OCI-LY7 (cell line): ENCODE measurements around the gene LRP8. TPM values are rescaled to one million over a fixed set of nuclear protein-coding genes. Genes with fewer than 3 reads are reported as not detected.

Experiments used
- BruUV-seq: library from RNA; stranded (reverse); fragments of 400-500 nt; replicated peaks from 2 replicates; lab custom pipeline; 2021; lab: Mats Ljungman, UMichigan
- CTCF ChIA-PET: fragments of 300-600 bp; sonication (Branson Sonifier 250); formaldehyde crosslinking; loops from one replicate; lab custom pipeline; 2022; ENCODE audit warnings: antibody characterized with exemption; ENCODE audit not compliant: unreplicated experiment; lab: Charles Lee
- POLR2A ChIA-PET: fragments of 300-600 bp; sonication (Branson Sonifier 250); formaldehyde crosslinking; loops from one replicate; lab custom pipeline; 2022; ENCODE audit warnings: antibody characterized with exemption; lab: Charles Lee
- DNase-seq: peaks from one replicate; pipeline ENCODE4 v3.0.0-alpha.2; 2015; ENCODE audit warnings: low spot score
- H2AFZ ChIP-seq: fragments of 200-600 bp; sonication (generic), shearing (Covaris generic); 2 replicates; pipeline ENCODE4 v1.6.1; 2014; ENCODE audit warnings: mild to moderate bottlenecking, antibody characterized with exemption, low read length, moderate library complexity
- H3K27ac ChIP-seq: fragments of 200-600 bp; sonication (generic); 2 replicates; pipeline ENCODE4 v1.5.1; 2014; ENCODE audit warnings: mixed run types, low read depth, mild to moderate bottlenecking, moderate library complexity, low read length, inconsistent platforms; ENCODE audit not compliant: poor library complexity, severe bottlenecking
- H3K36me3 ChIP-seq: fragments of 200-600 bp; sonication (generic); 2 replicates; pipeline ENCODE4 v1.6.1; 2014; ENCODE audit warnings: mild to moderate bottlenecking, antibody characterized with exemption, low read length, moderate library complexity, mixed read lengths; ENCODE audit not compliant: insufficient read depth
- H3K4me1 ChIP-seq: fragments of 200-600 bp; sonication (generic); 2 replicates; pipeline ENCODE4 v1.5.1; 2014; ENCODE audit warnings: mild to moderate bottlenecking, low read length; ENCODE audit not compliant: insufficient read depth, poor library complexity, severe bottlenecking
- H3K4me2 ChIP-seq: fragments of 200-600 bp; sonication (generic); 2 replicates; pipeline ENCODE4 v1.6.1; 2014; ENCODE audit warnings: mild to moderate bottlenecking, low read length
- H3K4me3 ChIP-seq: fragments of 200-600 bp; sonication (generic); 2 replicates; pipeline ENCODE4 v1.5.1; 2014; ENCODE audit warnings: mild to moderate bottlenecking, low read depth, low read length; ENCODE audit not compliant: poor library complexity, severe bottlenecking
- H3K79me2 ChIP-seq: fragments of 200-600 bp; sonication (generic); 2 replicates; pipeline ENCODE4 v1.6.1; 2016; ENCODE audit warnings: low read depth, mild to moderate bottlenecking, low read length, moderate library complexity, mixed read lengths; ENCODE audit not compliant: insufficient read depth
- H3K9me2 ChIP-seq: fragments of 200-600 bp; sonication (generic); 2 replicates; pipeline ENCODE4 v1.6.1; 2016; ENCODE audit warnings: mild to moderate bottlenecking, low read length, mixed read lengths; ENCODE audit not compliant: insufficient read depth
- H3K9me3 ChIP-seq: fragments of 200-600 bp; sonication (generic); 2 replicates; pipeline ENCODE4 v1.6.1; 2014; ENCODE audit warnings: mild to moderate bottlenecking, mixed run types, low read length, mixed read lengths
- H4K20me1 ChIP-seq: fragments of 200-600 bp; sonication (generic); 2 replicates; pipeline ENCODE4 v1.6.1; 2014; ENCODE audit warnings: mild to moderate bottlenecking, antibody characterized with exemption, low read length, moderate library complexity, mixed read lengths; ENCODE audit not compliant: insufficient read depth
- CTCF ChIP-seq: fragments of 200-600 bp; sonication (generic); conservative IDR thresholded peaks from 2 replicates; pipeline ENCODE4 v1.5.1; 2014; ENCODE audit warnings: mild to moderate bottlenecking, antibody characterized with exemption, low read length, moderate library complexity, mixed read lengths
- EZH2phosphoT487 ChIP-seq: fragments of 200-600 bp; sonication (generic); IDR thresholded peaks from 2 replicates; pipeline ENCODE4 v1.6.1; 2018; ENCODE audit warnings: low read depth, borderline replicate concordance, mild to moderate bottlenecking, mixed run types, antibody characterized with exemption, low read length, moderate library complexity, mixed read lengths
- intact Hi-C: fragments of 100-400 bp; cut with micrococcal nuclease; formaldehyde crosslinking; loops from one replicate; pipeline ENCODE4 v1.10.0; 2022; ENCODE audit not compliant: unreplicated experiment
- total RNA-seq, 2 experiments: library from RNA; depleted of rRNA in 1 of 2; stranded (reverse); fragments of >200 nt in 1 of 2; shearing (Covaris generic) in 1 of 2; gene quantifications; 2 replicates each; pipeline ENCODE4 v1.2.3, GENCODE V29; 2014 to 2022

LRP8 gene
- total RNA-seq, 2 experiments from 2014 or later, result 65.6 to 70.0 TPM

GRCh38 chr1:53343831-53344668 is 16.2 kb upstream of the LRP8 start:
- no peak overlapping the region for H2AFZ ChIP-seq
- CTCF ChIA-PET, result no interaction called here

GRCh38 chr1:53342735-53343470 is 15.0 kb upstream of the LRP8 start:
- no peaks in the 10 kb centered on the region for H3K36me3 ChIP-seq
- no peak overlapping the region for H2AFZ ChIP-seq
- BruUV-seq, result no TSS peak
- H3K4me1 ChIP-seq, result no peaks in the 10 kb centered on the region
- ChIA-PET POLR2A (interaction anchor here (0.6 to 1.3 kb wide), 2 partner anchors 23 to 26 kb away, joined by 3 to 4 read pairs; no protein-coding TSS in a partner anchor), CTCF (no interaction called here)
- H3K4me3 ChIP-seq, result no peak overlapping the region
- no peak for DNase-seq
- no peaks in the 10 kb centered on the region for H3K9me2 ChIP-seq
- no peaks in the 10 kb centered on the region for H3K9me3 ChIP-seq
- H4K20me1 ChIP-seq, result no peaks in the 10 kb centered on the region
- H3K79me2 ChIP-seq, result no peaks in the 10 kb centered on the region
- TF ChIP-seq EZH2phosphoT487, result no peak
- no peak for TF ChIP-seq CTCF
- H3K27ac ChIP-seq, result no peak overlapping the region
- intact Hi-C loops, result no loop called here
- no peak overlapping the region for H3K4me2 ChIP-seq

More at GRCh38 chr1:53343831-53344668, 16.2 kb upstream of the LRP8 start:
- TF ChIP-seq CTCF (no peak), EZH2phosphoT487 (no peak)
- Histone ChIP-seq H3K36me3 (no peaks in the 10 kb centered on the region), H3K79me2 (no peaks in the 10 kb centered on the region), H3K4me1 (no peaks in the 10 kb centered on the region), H3K9me2 (no peaks in the 10 kb centered on the region), H3K9me3 (no peaks in the 10 kb centered on the region), H3K4me3 (no peak overlapping the region), H3K4me2 (no peak overlapping the region), H4K20me1 (no peaks in the 10 kb centered on the region), H3K27ac (no peak overlapping the region)
- no peak for DNase-seq
- intact Hi-C loops, result no loop called here
- POLR2A ChIA-PET, result interaction anchor here (0.9 to 1.3 kb wide), 2 partner anchors 25 to 48 kb away, joined by 3 read pairs; no protein-coding TSS in a partner anchor
- BruUV-seq, result no TSS peak
